Adrenal gland (tissue), 12 donors: Measurements from ENCODE around the gene HECA. TPM values are rescaled to one million over a fixed set of nuclear protein-coding genes. Genes with fewer than 3 reads are reported as not detected.

Source experiments
- DNase-seq, 7 donors: peaks; one replicate each; pipeline ENCODE4 v3.0.0-alpha.2; 2019 to 2020
- H3K27ac ChIP-seq, 5 donors: fragments of 200-600 bp; sonication (generic) in 4 of 5; 1 replicate in 3 of 5; 2 replicates in 2 of 5; pipeline versions ENCODE4 v1.5.1 to v1.8.0; 2016 to 2020; ENCODE audit warnings: mild to moderate bottlenecking in 1 of 5
- H3K27me3 ChIP-seq: fragments of 200-600 bp; 2 replicates; pipeline ENCODE4 v1.8.0; 2021
- H3K36me3 ChIP-seq, 2 donors: fragments of 200-600 bp; replicated peaks in 1 of 2; 1 replicate in 1 of 2; 2 replicates in 1 of 2; pipeline versions ENCODE4 v1.5.1 to v1.8.0; 2018 to 2022
- H3K4me1 ChIP-seq, 2 donors: fragments of 200-600 bp; replicated peaks in 1 of 2; 1 replicate in 1 of 2; 2 replicates in 1 of 2; pipeline versions ENCODE4 v1.5.1 to v1.8.0; 2018 to 2021
- H3K4me3 ChIP-seq, 4 donors: fragments of 200-600 bp; sonication (generic) in 3 of 4; one replicate each; pipeline ENCODE4 v1.5.1; 2016 to 2018
- H3K9me3 ChIP-seq, 3 donors: fragments of 200-600 bp; sonication (generic) in 1 of 3; replicated peaks in 1 of 3; 1 replicate in 2 of 3; 2 replicates in 1 of 3; pipeline versions ENCODE4 v1.5.1 to v1.8.0; 2016 to 2021
- POLR2A ChIP-seq, 2 donors: fragments of 450-650 bp; IDR thresholded peaks; one replicate each; pipeline ENCODE4 v1.6.1; 2017; ENCODE audit warnings: antibody characterized with exemption in 2 of 2, mild to moderate bottlenecking in 2 of 2, moderate library complexity in 1 of 2
- WGBS, 4 donors: extraction: QIAGEN DNeasy Blood & Tissue Kit in 2 of 4; methylation state at CpG; one replicate each; pipeline versions ENCODE4 v1.1.5 to v1.1.7; 2013 to 2017; 5-methylcytosine and 5-hydroxymethylcytosine counted together
- intact Hi-C, 2 donors: fragments of 100-400 bp; cut with DNase I; formaldehyde crosslinking; loops; one replicate each; pipeline versions ENCODE4 v1.14.1 to v1.15.0; 2022 to 2023
- polyA plus RNA-seq, 3 donors: library from polyadenylated mRNA; stranded (reverse); fragments of 200-250 nt in 2 of 3; fragments of 350-450 nt in 1 of 3; fragmentation: Illumina TruSeq in 1 of 3; extraction: RNeasy Lipid Tissue Mini Kit (QIAGEN cat#74804) in 1 of 3; gene quantifications; one replicate each; pipeline ENCODE4 v1.2.3, GENCODE V29; 2013 to 2014
- total RNA-seq, 9 donors: library from RNA; depleted of rRNA in 4 of 9; stranded (reverse); fragments of >200 nt in 4 of 9; fragments of 120-200 nt in 1 of 9; fragmentation: NEBNext Ultra II Directional in 1 of 9; extraction: Animal tissue kit (Norgen Biotek cat#: 25700) in 1 of 9; gene quantifications; one replicate each; pipeline versions ENCODE4 v1.1.0 to v1.2.4, GENCODE V29; 2013 to 2023
- TF ChIP-seq, protein P1 (sequence below), 6 experiments: fragments of 450-650 bp in 4 of 6; fragments of 200-600 bp in 2 of 6; sonication (generic) in 1 of 6; IDR thresholded peaks; 1 replicate in 5 of 6; 2 replicates in 1 of 6; pipeline versions ENCODE4 v1.5.1 to v1.8.0; 2016 to 2021; ENCODE audit warnings: antibody characterized with exemption in 6 of 6, mild to moderate bottlenecking in 2 of 6, moderate library complexity in 1 of 6
- donor health status: healthy with polysubstance abuse.
- donor health status: Bipolar disorder and iron deficiency.
- donor health status: DM: yes; HTN: yes; CAD: no.
- donor health status: DM: no; HTN: no; CAD: no.
- donor health status: DM: no; HTN: no; CAD: no.
- donor health status: DM: yes; HTN: yes; CAD: no.

HECA gene
- total and polyA plus RNA-seq, 12 donors: 6.5 to 30.0 (median 21.0) TPM

DNA sequence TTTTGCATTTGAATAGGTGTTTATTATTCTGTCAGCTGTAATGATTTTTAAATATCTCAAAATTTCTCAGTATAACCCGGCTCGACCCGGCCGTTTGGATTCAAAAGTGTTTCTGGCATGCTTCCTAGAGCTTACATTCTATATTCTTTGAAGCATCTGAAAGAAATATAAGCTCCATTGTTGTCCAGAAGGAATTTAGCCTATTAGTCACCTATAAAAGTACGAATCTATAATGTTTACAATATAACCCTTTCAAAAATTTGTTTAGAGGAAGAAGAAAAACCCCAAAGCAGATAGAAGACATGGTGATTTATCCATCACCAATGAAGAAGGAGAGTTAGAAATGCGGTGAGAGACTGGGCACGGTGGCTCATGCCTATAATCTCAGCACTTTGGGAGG, 22.3 kb upstream of the HECA start:
- TF ChIP-seq POLR2A (IDR thresholded peaks at IDR 0.05): no peak
- TF ChIP-seq, protein P1, sequence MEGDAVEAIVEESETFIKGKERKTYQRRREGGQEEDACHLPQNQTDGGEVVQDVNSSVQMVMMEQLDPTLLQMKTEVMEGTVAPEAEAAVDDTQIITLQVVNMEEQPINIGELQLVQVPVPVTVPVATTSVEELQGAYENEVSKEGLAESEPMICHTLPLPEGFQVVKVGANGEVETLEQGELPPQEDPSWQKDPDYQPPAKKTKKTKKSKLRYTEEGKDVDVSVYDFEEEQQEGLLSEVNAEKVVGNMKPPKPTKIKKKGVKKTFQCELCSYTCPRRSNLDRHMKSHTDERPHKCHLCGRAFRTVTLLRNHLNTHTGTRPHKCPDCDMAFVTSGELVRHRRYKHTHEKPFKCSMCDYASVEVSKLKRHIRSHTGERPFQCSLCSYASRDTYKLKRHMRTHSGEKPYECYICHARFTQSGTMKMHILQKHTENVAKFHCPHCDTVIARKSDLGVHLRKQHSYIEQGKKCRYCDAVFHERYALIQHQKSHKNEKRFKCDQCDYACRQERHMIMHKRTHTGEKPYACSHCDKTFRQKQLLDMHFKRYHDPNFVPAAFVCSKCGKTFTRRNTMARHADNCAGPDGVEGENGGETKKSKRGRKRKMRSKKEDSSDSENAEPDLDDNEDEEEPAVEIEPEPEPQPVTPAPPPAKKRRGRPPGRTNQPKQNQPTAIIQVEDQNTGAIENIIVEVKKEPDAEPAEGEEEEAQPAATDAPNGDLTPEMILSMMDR (IDR thresholded peaks at IDR 0.05): no peak
- H3K36me3 ChIP-seq: no peaks in the 10 kb centered on the region
- intact Hi-C loops: no loop called here
- no peaks in the 10 kb centered on the region for H3K9me3 ChIP-seq
- H3K4me3 ChIP-seq: no peak overlapping the region
- DNase-seq: no peak
- H3K27me3 ChIP-seq: no peaks in the 10 kb centered on the region
- 81 to 85% (median 84%) methylated on average over 7 of the region's 7 CpGs for WGBS, 4 donors
- no peak overlapping the region for H3K27ac ChIP-seq
- no peaks in the 10 kb centered on the region for H3K4me1 ChIP-seq

DNA sequence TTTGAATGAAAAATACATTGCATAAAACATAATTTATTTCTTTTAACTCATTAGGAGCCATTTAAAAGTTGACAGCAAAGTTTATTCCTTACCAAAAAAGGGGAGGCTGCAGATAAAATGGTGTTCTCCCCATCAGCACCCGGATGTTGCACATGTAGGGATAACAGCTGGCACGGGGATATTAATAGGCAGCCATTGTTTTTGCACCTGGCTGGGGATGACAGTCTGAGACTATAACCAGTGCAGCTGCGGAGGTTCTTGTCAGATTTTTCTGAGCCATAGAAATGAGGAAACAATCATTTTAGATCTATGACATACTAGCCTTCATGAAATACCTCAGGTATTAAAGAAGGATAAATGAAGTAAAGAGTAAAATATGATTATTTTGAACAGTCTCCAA, 20.1 kb upstream of the HECA start:
- H3K36me3 ChIP-seq: no peaks in the 10 kb centered on the region
- no peak for DNase-seq
- no peak overlapping the region for H3K4me3 ChIP-seq
- H3K27ac ChIP-seq: no peak overlapping the region
- 68 to 82% (median 73%) methylated on average over 3 of the region's 3 CpGs for WGBS, 4 donors
- H3K9me3 ChIP-seq: no peaks in the 10 kb centered on the region
- no peaks in the 10 kb centered on the region for H3K4me1 ChIP-seq
- H3K27me3 ChIP-seq: no peaks in the 10 kb centered on the region
- TF ChIP-seq, protein P1 (IDR thresholded peaks at IDR 0.05): no peak
- TF ChIP-seq POLR2A (IDR thresholded peaks at IDR 0.05): no peak
- intact Hi-C loops: no loop called here

DNA sequence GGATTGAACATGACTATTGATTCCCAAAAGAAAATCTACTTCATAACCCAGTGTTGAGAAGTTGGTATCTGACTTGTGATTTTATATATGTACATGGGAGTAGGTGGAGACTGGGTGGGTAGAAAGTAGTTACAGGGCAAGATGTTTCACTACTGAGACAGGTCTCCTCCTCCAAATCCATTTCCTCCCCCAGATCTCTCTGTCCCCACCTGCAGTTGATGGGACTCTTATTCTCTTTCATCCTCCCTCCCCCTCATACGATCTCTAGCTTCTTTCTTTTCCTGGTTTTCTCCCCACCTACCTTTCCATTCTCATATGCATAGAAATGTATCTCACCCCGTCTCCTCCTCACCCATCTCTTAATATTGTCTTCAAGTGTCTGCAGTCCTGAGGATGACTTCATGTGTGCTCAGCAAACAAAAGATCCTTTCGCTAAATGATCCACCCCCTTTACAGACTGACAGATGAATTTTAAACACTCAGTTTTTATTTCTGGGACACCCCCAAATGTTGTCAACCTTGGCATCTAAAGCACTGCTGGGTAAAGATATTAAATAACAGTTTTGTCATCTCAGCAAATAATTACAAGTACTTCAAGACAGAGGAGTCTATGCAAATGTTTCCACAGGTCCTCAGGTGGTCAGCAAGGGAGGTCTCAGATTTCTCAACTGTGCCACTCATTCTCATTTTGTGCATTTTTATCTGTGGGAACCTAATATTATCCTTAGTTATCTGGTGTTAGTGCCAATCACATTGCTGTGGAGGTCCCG, 18.7 kb upstream of the HECA start:
- intact Hi-C loops: no loop called here

DNA sequence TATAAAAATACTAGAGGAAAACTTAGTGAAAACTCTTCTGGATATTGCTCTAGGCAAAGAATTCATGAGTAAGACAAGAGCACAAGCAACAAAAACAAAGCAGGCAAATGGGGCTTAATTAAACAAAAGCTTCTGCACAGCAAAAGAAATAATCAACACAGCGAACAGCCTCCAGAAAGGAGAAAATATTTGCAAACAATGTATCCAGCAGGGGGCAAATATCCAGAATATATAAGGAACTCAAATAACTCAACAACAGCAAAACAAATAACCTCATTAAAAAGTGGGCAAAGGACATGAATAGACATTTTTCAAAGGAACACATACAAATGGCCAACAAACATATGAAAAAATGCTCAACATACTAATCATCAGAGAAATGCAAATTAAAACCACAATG, 17.1 kb upstream of the HECA start:
- Histone ChIP-seq H3K9me3 (no peaks in the 10 kb centered on the region), H3K27ac (no peak overlapping the region), H3K4me3 (no peak overlapping the region), H3K4me1 (no peaks in the 10 kb centered on the region), H3K36me3 (no peaks in the 10 kb centered on the region), H3K27me3 (no peaks in the 10 kb centered on the region)
- TF ChIP-seq, protein P1 (IDR thresholded peaks at IDR 0.05): no peak
- no peak for TF ChIP-seq POLR2A (IDR thresholded peaks at IDR 0.05)
- intact Hi-C loops: no loop called here
- 88 to 95% (median 90%) methylated on average over 1 of the region's 1 CpG for WGBS, 4 donors
- no peak for DNase-seq

More for the DNA sequence above, 18.7 kb upstream of the HECA start:
- no peak for DNase-seq
- TF ChIP-seq POLR2A (IDR thresholded peaks at IDR 0.05): no peak
- TF ChIP-seq, protein P1 (IDR thresholded peaks at IDR 0.05): no peak
- Histone ChIP-seq H3K9me3 (no peaks in the 10 kb centered on the region), H3K27me3 (no peaks in the 10 kb centered on the region), H3K27ac (no peak overlapping the region), H3K4me3 (no peak overlapping the region), H3K4me1 (no peaks in the 10 kb centered on the region), H3K36me3 (no peaks in the 10 kb centered on the region)
- 84 to 87% (median 86%) methylated on average over 4 of the region's 4 CpGs for WGBS, 4 donors
